Measurements from ENCODE around the gene TXK.

GRCh38 chr4:48119646-48120045 is 14.4 kb downstream of the TXK start:
- TF ChIP-seq POLR2A (IDR thresholded peaks at IDR 0.05; ENCODE audit: extremely low read depth, insufficient read length) = no peak
- no peak for TF ChIP-seq CTCF (IDR thresholded peaks at IDR 0.05; ENCODE audit: low read depth, low read length)
